ENCODE results near the gene SH2D3C. TPM values are rescaled to one million over a fixed set of nuclear protein-coding genes. Genes with fewer than 3 reads are reported as not detected.

SH2D3C gene
- total RNA-seq, 1 donor from 2014 or later: 0.05 TPM

GRCh38 chr9:127722055-127722745 is 56.3 kb downstream of the SH2D3C start:
- no peak for DNase-seq (ENCODE audit: low read depth)

DNA sequence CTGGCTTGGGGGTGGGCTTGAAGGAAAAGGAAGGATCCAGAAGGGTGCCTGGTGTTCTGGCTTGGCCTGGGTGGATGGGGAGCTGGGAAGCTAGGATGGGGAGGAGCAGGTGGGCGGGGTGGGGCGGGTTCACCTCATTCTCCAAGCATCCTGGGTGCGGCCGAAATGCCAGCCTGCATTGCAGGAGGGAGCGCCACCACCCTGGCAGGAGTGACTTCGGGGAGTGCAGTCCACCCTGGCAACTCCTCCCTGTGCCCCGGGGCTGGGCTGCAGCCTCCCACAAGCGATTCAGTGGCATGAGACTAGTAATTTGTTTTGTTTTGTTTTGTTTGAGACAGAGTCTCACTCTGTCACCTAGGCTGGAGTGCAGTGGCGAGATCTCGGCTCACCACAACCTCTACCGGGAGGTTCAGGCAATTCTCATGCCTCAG is 57.1 kb downstream of the SH2D3C start:
- peak; percentile 65 for DNase-seq (ENCODE audit: low read depth)

DNA sequence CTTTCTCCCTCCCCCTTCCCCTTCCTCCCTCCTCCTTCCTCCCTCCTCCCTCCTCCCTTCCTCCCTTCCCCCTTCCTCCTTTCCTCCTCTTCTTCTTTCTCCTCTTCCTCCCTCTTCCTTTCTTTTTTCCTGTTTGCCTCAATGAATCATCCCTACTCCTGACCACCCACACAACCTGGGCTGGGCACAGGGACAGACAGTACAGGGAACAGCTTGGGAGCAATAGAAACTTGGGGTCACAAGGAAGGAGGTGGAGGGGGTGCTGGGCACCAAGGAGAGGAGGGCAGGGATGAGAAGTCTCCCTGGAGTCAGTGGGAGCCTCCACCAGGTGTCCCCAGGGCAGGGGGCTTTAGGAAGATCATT is 57.6 kb downstream of the SH2D3C start:
- peak; percentile 15 for DNase-seq (ENCODE audit: low read depth)

GRCh38 chr9:127720031-127720864 is 58.2 kb downstream of the SH2D3C start:
- no peak for DNase-seq (ENCODE audit: low read depth)

DNA sequence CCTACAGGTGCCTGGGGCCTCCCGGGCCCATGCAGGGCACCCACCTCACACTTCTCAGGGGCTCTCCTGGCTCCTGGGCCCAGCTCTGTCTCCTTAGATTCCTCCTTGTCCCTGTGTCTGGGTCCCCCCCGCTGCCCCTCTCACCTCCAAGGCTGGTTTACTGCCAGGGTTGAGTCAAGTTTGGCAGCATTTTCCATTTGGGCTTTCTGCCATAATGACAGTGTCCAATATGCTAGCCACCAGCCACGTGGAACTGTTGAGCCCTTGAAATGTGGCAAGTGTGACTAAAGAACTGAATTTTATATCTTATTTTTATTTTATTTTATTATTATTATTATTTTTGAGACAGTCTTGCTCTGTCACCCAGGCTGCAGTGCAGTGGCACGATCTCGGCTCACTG is 60.7 kb downstream of the SH2D3C start:
- no peak for DNase-seq (ENCODE audit: low read depth)

DNA sequence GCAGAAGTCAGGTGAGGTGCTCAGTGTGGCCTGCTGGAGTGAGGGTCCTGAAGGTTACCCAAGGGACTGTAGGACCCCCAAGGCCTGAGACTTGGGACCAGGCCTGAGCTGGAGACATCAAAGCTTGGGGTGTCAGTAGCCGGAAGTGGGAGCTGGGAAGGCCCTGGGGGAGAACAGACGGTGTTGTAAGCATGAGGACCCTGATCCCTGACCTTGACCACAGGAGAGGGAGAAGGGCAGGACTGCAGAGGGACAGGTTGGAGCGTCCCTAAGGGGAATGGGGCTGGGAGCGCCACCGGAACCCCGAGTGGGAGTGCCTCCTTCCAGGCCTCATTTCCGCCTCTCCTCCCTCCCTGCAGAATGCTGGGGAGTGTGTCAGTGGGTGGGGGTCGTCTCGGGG is 62.1 kb downstream of the SH2D3C start:
- DNase-seq (ENCODE audit: low read depth): no peak

- DNase-seq (ENCODE audit: low read depth): peak; percentile 81
These were observed 62.8 kb downstream of the SH2D3C start, which contains the start of the genes PTRH1 and TTC16 for GRCh38 chr9:127715470-127716337. Gene PTRH1, minus strand, starts transcription at chr9:127715663. Its CDS starts 24 bp downstream, at chr9:127715639. Gene TTC16, plus strand, starts transcription at chr9:127716079. Its CDS starts 67 bp downstream, at chr9:127716146.

DNA sequence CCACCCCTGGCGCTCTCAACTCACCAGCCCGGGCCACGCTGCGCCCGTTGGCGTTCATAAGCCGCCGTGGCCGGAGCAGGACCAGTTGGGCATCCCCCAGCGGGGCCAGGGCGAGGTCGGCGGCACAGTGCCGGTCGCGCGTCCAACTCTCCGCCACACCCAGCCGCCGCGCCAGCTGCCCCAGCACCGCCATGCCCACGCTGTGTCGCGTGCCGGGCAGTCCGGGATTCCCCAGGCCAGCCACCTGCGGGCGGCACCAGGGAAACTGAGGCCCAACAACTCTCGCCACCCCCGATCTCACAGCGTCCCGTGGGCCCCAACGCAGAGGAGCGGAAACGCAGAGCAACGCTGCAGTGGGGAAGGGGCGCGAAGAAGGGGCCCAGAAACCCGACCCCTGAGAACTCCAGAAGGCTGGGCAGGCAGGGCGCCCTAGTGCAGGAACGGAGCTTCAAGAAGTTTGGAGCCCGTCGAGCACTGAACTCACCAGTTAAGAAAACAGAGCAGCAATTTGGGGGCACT is 63.5 kb downstream of the SH2D3C start:
- DNase-seq (ENCODE audit: low read depth): no peak

GRCh38 chr9:127714020-127714750 is 64.3 kb downstream of the SH2D3C start:
- no peak for DNase-seq (ENCODE audit: low read depth)

DNA sequence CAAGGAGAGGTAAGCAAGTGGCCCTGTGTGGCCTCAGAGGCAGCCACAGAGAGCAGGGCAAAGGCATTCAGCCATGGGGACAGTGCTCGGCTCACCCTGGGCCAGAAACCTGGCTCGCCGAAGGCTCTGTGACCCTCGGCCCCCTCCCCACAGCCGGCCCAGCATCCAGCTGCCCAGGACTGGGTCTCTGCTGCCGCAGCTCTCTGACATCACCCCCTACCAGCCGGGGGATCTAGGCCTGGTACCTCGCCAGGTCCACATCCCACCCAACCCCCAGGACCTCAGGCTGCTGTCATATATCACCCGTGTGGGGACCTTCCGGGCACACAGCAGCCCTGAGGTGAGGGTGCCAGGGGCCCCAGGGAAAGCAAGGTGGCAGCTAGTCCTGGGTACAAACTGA is 65.6 kb downstream of the SH2D3C start:
- no peak for DNase-seq (ENCODE audit: low read depth)

DNA sequence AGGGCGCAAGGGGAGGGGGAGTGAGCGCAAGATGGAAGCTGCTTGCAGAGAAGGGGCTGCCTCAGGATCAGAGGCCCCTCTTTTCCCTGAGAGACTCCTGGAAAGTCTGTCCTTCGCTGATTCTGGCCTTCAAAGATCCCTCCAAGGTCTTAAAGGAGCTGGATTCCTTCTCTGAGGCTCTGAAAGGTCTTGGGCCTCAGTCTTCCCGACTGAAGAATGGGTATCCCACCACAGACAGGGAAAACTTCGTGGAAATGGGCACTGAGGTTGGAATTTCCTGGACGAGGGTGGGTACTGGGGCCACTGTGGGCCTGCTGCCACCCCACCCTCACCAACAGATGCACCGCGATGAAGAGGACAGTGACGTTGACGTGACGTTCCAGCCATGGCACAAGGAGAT is 66.1 kb downstream of the SH2D3C start:
- no peak for DNase-seq (ENCODE audit: low read depth)

GRCh38 chr9:127711831-127712274 is 66.6 kb downstream of the SH2D3C start:
- DNase-seq (ENCODE audit: low read depth): no peak

DNA sequence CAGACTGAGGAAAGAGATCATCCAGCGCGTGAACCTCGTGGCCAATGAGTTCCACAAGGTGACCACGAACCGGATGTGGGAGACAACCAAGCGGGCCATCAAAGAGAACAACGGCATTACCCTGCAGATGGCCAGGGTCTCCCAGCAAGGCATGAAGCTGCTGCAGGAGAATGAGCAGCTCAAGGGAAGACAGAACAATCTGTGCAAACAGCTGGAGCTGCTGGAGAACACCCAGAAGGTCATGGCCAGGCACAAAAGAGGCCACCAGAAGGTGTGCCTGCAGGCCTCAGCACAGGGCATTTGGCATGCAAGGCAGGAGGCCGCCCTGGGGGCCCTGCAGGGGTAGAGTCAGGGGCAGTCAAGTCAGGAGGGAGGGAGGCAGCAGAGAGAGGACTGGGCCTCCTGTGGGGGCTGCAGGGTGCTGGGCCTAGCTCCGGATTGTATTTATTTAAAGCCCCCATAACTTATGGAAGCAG is 67.2 kb downstream of the SH2D3C start:
- DNase-seq (ENCODE audit: low read depth): no peak

- DNase-seq (ENCODE audit: low read depth): no peak
These were observed 68.2 kb downstream of the SH2D3C start for GRCh38 chr9:127710204-127710783.

GRCh38 chr9:127708952-127709587 is 69.4 kb downstream of the SH2D3C start:
- no peak for DNase-seq (ENCODE audit: low read depth)

GRCh38 chr9:127707766-127708165 is 70.7 kb downstream of the SH2D3C start:
- no peak for DNase-seq (ENCODE audit: low read depth)

- no peak for DNase-seq (ENCODE audit: low read depth)
These were observed 71.6 kb downstream of the SH2D3C start, which contains the start of gene CFAP157 for GRCh38 chr9:127706836-127707241. Gene CFAP157, plus strand, starts transcription at chr9:127706988. Its CDS starts 44 bp downstream, at chr9:127707032.

DNA sequence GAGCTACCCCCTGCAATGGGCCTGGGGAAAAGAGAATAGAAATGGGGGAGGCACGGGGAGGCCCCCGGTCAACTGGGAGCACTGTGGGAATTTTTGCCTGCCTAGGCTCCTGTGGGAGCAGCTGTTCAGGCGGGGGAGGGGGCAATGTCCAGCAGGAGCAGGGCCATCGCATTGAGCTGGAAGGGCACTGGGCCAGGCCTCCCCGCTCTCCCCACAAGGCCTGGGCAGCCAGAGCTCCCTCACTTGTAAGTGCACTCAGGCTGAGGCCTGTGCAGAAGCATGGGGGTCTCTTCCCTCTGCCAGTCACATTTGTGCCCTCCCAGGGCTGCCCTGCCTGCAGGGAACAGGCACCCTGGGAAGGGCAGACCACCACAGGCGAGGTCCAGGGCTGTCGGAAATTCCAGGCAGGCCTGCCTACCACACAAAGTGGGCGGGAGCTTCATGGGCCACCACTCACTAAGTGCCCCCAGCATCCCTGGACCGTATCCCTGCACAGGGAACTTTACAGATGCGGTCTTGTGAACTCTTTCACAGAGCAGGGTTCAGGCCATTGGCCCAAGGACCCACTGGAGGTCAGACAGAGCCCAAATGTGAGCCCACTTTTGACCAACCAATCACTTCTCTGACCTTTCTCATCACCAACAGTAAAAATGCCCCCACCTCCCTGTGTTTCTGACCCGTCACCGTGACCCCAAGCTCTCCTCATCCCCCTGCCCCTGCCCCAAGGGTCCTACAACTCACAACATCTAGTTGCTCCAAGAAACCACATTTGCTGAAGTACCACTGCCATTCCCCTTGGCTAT is 72.7 kb downstream of the SH2D3C start:
- no peak for DNase-seq (ENCODE audit: low read depth)
